ENCODE results near the gene SNIP1.
"Not testable (repeated sequence)": the region's sequence is repeated elsewhere in the genome, so short reads cannot be mapped to it uniquely, and the experiment has no call there.

Gene SNIP1

GRCh38 chr1:37559080-37559479 lies 5.0 kb upstream of the SNIP1 start:
- no peak for DNase-seq (ENCODE audit: low read depth in 2 of 2)

GRCh38 chr1:37558411-37558810 lies 4.3 kb upstream of the SNIP1 start:
- DNase-seq (ENCODE audit: low read depth in 2 of 2): no peak

- DNase-seq (ENCODE audit: low read depth in 2 of 2): no peak
Measured at GRCh38 chr1:37557402-37557801, 3.3 kb upstream of the SNIP1 start.

GRCh38 chr1:37556712-37557196 lies 2.7 kb upstream of the SNIP1 start, which contains the start of gene DNALI1:
Gene DNALI1 (plus strand): TSS chr1:37556940. CDS start chr1:37556995, 55 bp downstream.
- DNase-seq (ENCODE audit: low read depth in 2 of 2): no peak

- no peak for DNase-seq (ENCODE audit: low read depth in 2 of 2)
Measured at GRCh38 chr1:37553598-37553926, 531 bp downstream of the SNIP1 start.

GRCh38 chr1:37549341-37549740 lies 4.8 kb downstream of the SNIP1 start:
- no peak for DNase-seq (ENCODE audit: low read depth in 2 of 2)

GRCh38 chr1:37545019-37545418 lies 9.1 kb downstream of the SNIP1 start:
- DNase-seq (ENCODE audit: low read depth in 2 of 2): no peak

GRCh38 chr1:37544530-37544929 lies 9.6 kb downstream of the SNIP1 start:
- no peak for DNase-seq (ENCODE audit: low read depth in 2 of 2)

- DNase-seq (ENCODE audit: low read depth in 2 of 2): no peak
Measured at GRCh38 chr1:37540036-37540785, 13.9 kb downstream of the SNIP1 start.

- not testable (repeated sequence) for DNase-seq (ENCODE audit: low read depth in 2 of 2)
Measured at GRCh38 chr1:37539154-37539553, 14.9 kb downstream of the SNIP1 start.

- DNase-seq (ENCODE audit: low read depth in 2 of 2): no peak
Measured at GRCh38 chr1:37537378-37537777, 16.7 kb downstream of the SNIP1 start.

GRCh38 chr1:37533317-37534093 lies 20.6 kb downstream of the SNIP1 start:
- no peak for DNase-seq (ENCODE audit: low read depth in 2 of 2)

- DNase-seq (ENCODE audit: low read depth in 2 of 2): not testable (repeated sequence)
Measured at GRCh38 chr1:37532418-37533156, 21.5 kb downstream of the SNIP1 start.

GRCh38 chr1:37529888-37530287 lies 24.2 kb downstream of the SNIP1 start:
- DNase-seq (ENCODE audit: low read depth in 2 of 2): not testable (repeated sequence)

- no peak for DNase-seq (ENCODE audit: low read depth in 2 of 2)
Measured at GRCh38 chr1:37519613-37520012, 34.5 kb downstream of the SNIP1 start.

GRCh38 chr1:37518929-37519328 lies 35.2 kb downstream of the SNIP1 start:
- DNase-seq (ENCODE audit: low read depth in 2 of 2): not testable (repeated sequence)

- DNase-seq (ENCODE audit: low read depth in 2 of 2): not testable (repeated sequence)
Measured at GRCh38 chr1:37518241-37518640, 35.9 kb downstream of the SNIP1 start.

GRCh38 chr1:37517569-37517968 lies 36.5 kb downstream of the SNIP1 start:
- no peak for DNase-seq (ENCODE audit: low read depth in 2 of 2)

- DNase-seq (ENCODE audit: low read depth in 2 of 2): no peak
Measured at GRCh38 chr1:37515185-37516034, 38.7 kb downstream of the SNIP1 start.

- DNase-seq (ENCODE audit: low read depth in 2 of 2): peak; percentile 57 to 69
Measured at GRCh38 chr1:37514350-37515184, 39.5 kb downstream of the SNIP1 start, which contains the start of gene MEAF6. Gene MEAF6 (minus strand): TSS chr1:37514766. CDS start chr1:37514746, 20 bp downstream.

Data from stimulated activated CD4-positive, alpha-beta T cell treated with anti-CD3 and anti-CD28 coated beads, Interleukin-1b, Interleukin-23, amount 100 ng/mL, for 1 hour (primary cell).